ENCODE results near the gene UBTD1.
"Not testable (repeated sequence)": the region's sequence is repeated elsewhere in the genome, so short reads cannot be mapped to it uniquely, and the experiment has no call there.

UBTD1 gene

DNA sequence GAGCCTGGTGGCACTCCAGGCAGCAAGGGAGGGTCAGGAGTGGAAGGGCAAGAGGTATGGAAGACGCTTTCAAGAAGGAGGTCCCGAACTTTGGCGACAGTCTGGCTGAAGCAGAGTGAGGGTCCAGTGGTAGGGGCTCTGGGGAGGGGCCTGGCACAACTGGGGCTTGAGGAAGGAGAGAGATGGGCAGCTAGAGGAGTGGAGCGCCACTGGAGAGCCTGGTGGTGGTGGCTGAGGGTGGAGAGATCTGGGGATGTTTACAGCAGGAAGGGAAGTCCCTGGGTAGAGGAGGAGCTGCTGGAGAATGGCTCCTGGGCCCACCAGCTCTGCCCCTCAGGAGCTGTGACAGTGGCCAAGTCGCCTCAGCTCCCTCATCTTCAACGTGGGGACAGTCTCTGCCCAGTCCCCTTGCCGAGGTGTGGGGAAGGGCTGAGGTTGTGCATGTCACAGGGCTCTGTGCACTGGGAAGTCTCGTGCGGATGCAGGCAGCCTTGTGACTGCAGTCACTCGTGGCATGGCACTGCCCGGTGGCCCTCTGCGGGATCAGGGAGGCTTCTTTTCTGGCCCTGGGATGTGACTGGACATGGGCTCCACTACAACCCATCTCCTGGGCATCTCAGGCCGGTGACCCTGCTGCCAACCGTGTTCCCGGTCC, 18.5 kb downstream of the UBTD1 start:
- no peak for DNase-seq

DNA sequence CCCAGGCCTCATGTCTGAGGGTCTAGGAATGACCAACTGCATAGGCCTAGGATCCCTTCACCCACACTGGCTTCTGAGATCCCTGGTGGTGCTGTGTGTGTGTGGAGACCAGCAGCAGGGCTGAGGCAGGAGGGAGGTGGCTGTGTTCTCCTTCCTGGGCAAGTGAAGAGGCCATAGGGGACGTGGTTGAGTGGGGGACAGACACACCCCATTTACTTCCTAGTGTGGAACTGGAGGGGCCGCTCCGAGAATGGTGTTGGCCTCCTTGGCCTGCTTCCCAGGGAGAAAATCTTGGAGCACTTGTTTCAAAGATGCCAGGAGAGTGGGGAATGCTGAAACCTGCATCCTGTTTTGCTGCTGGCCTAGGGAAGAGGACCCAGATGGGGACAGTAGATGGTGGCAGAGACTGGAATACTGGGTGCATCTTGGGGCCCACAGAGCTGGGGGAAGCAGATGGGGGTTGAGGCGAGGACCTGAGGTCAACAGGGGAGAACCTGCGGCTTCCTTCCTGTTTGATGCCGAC, 19.1 kb downstream of the UBTD1 start:
- no peak for DNase-seq

DNA sequence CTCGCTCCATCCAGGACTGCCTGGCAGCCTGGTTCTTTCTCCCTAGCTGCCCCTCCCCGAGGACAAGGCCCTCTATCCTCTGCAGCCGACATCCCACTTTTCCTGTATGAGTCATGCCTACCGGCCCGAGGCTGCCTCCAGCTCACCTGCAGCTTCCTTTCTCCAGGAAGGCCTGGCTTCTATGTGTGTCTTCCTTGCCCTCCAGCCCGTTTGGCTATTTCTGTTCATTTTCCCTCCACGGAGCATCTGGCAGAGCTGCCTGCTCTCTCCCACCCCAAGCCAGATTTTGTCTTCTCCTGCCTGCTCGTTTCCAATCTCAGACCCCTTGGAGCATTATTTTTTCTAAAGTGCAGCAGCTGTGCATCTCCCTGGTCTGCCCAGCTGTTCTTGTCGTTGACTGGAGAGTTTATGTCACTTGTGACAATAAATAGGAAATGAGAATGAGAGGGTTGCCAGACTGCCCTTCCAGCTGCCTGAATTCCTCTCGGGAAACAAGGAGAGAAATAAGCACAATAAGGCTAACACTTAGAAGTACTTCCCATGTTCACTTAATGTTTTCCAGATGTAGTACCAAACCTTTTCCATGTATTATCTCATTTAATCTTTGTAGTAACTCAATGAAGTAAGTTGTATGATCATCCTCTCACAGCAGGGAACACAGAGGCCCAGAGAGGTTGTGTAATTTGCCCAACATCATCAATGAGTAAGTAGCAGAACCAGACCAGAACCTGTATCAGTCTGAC, 19.7 kb downstream of the UBTD1 start:
- DNase-seq = no peak

DNA sequence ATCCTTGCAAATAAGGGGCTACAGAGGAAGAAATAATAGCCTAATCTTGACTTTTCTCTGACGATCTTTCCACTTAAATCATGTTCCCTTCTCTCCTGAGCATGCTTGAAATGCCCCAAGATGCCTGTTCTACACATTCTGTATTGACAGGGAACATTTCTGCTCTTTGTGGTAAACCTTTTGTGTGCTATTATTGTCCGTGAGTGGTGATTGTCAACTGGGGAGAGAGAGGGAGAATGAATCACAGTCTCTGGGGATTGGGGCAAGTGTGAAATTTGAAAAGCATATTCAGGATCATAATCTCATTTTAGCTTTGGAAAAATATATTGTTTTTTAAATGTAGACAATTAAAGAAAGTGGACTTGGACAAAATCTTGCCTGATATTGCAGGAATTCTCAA, 20.6 kb downstream of the UBTD1 start:
- DNase-seq = no peak

DNA sequence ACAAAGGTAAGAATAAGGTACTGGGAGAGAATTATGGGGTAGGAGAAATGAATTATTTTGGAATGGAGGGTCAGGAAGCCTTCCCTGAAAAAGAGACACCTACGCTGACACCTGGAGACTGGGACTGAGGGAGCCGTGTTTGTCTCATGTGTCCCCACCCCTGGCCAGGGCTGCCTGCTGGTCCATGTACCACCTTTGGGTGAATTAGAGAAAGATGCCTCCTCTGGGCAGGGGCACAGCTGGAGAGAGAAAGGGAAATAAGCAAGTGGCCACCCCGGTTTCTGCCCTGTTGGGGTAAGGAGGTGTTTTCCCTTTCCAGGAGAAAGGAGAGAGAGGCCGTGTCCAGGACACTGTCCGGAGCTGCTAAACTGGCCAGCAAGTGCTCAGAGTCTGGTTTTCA, 21.8 kb downstream of the UBTD1 start:
- DNase-seq = no peak

DNA sequence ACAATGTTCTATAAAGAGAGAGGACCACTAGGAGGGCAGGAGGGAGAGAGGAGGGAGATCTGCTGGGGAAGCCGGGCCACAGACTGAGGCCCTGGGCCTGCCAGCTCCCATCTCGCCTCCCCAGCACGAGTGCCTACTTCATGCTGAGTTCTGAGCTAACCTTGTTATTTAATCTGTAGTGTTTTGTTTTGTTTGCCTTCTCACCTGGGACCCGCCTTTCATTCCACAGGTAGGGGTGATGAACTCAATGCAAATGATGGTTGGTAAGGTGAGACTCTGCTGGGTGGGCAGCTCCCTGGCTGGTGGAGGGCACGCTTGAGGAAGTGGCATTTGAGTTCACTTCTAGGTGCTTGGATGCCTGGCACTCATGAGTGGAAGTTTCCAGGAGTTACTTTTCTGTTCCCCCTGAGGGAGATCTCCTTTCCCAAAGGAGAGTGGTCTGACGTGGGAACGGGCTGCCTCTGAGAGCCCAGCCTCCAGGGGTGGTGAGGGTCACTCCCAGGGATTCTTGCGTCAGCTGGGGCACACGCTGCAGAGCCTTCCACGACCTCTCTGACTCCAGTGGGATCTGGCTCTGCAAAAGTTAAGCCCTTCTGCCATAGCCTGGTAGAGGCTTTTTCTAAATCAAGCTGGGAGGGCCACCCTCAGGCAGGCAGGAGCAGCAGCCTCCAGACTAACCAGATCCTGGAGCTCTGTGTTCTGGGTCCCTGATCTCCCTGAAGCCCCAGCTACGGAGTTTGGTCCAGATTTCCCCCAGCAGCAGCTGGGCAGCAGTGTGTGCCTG, 22.4 kb downstream of the UBTD1 start:
- DNase-seq = no peak

DNA sequence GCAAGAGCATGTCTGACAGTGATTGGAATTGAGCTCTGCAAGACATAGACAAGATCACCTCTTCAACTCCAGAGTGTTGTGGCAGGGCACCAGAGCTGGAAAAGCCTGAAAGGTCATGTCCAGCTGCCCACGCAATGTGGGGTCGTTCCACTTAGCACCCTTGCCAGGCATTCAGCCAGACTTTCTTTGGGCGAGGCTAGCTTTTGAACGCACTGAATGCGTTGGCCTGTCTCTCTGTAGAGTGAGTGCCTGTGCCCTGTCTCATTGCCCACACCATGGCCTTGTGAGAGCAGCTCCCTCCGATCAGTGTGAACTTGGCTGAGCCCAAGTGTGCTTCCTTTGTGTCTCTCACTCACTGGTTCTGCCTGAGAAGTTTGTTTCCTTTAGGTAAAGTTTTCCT, 23.3 kb downstream of the UBTD1 start:
- DNase-seq = no peak

DNA sequence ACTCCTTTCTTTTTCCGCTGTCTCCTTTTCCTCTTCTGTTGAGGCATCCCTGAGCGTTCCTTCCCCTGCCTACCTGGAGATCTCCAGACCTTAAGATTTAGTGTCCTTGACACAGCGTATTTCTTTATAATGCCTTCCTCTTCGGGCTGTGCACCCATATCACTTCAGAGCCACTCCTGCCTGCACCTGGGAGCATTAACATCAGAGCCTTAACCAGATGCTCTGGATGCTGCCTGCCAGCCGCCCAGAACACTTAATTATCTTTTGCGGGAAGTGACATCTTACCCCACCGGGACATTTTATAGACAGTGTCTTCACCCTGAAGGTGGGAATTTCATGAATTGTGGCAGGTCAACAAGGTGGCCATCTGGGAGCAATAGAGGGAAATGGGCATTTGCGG, 24.2 kb downstream of the UBTD1 start:
- DNase-seq = no peak

DNA sequence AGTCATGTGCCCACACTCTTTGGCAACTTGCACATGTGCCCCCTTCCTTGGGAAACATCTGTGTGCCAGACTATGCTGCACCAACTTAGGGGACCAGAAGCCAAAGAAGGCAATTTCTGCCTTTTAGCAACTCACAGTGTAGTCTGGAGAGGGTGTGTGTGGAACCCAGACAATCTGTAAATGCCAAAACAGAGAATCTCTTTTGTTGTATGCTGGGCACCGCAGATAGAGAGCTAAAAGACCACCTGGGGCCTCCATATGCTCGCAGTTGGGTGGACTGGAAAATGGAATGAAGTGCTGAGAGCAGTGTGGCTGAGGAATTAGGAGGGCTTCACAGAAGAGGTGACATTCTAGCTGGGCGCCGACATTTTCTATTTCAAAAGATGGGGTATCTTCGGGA, 26.4 kb downstream of the UBTD1 start:
- DNase-seq = no peak

DNA sequence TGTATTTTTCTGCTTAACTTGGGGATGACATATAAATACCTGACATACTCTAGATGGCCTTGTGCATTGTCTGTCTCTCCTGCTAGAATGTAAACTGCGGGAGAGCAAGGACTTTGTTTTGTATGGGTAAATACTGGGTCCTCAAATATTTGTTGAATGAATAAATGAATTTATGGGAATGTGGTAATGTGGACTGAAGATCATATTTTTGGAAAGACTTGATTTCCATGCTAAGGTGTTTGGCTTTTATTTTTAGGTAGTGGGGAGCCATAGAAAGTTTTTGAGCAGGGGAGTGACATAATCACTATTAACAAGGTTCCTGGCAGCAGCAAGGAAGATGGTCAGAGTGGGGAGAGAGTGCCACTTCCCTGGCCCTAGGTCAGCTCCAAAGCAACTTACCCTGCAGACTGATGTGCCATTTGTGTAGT, 27.0 kb downstream of the UBTD1 start:
- DNase-seq = no peak

DNA sequence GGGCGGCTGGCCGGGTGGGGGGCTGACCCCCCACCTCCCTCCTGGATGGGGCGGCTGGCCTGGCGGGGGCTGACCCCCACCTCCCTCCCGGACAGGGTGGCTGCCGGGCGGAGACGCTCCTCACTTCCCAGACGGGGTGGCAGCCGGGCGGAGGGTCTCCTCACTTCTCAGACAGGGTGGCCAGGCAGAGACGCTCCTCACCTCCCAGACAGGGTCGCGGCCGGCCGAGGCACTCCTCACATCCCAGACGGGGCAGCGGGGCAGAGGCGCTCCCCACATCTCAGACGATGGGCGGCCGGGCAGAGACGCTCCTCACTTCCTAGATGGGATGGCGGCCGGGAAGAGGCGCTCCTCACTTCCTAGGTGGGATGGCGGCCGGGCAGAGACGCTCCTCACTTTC, 30.2 kb downstream of the UBTD1 start:
- not testable (repeated sequence) for DNase-seq

DNA sequence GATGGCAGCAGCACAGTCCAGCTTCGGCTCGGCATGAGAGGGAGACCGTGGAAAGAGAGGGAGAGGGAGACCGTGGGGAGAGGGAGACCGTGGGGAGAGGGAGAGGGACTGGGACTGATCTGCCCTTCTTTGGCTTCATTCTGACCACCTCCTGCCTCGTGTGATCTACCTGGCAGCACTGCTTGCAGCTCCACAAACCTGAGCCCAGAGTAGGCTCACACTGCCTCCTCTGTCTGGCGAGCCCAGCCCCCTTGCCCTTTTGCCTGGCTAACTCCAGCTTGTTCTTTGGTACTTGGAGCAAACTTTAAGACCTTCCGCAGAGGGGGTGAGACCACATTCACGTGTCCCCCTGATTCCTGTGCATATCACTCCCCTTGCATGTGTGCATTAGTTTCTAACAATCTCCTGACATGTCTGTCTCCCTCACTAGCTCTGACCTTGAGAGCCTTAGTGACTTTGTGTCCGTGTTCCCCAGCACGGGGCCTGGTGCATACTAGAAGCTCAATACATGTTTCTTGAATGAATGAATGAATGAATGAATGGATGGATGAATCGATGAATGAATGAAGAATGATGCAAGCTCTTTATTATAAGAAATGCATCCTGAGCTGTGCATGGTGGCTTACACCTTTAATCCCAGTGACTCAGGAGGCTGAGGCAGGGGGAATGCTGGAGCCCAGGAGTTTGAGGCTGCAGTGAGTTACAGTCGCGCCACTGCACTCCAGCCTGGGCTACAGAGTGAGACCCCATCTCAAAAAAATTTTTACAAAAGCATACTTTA, 31.2 kb downstream of the UBTD1 start:
- DNase-seq = no peak

DNA sequence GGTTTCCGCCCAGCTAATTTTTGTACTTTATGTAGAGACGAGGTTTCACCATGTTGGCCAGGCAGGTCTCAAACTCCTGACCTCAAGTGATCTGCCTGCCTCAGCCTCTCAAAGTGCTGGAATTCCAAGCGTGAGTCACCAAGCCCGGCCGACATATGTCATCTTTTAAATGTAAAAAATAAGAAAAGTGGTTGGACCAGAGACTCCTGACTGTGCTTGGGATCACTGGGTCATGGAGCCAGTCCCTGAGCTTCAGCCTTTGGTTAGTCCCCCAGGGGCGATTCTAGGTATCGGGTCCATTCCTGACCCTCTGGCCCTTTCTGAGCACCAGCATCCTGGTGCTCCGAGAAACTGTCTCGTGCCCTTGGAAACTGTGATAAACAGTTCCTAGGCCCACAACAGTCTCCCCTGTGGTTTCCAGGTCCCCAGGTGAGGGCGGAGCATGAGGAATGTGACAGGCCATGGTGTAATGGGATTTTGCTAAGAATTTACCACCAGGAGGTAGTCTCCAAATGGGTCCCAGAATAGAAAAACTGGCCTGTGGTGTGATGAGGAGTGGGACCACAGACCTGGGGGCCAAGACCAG, 32.8 kb downstream of the UBTD1 start:
- DNase-seq = no peak

DNA sequence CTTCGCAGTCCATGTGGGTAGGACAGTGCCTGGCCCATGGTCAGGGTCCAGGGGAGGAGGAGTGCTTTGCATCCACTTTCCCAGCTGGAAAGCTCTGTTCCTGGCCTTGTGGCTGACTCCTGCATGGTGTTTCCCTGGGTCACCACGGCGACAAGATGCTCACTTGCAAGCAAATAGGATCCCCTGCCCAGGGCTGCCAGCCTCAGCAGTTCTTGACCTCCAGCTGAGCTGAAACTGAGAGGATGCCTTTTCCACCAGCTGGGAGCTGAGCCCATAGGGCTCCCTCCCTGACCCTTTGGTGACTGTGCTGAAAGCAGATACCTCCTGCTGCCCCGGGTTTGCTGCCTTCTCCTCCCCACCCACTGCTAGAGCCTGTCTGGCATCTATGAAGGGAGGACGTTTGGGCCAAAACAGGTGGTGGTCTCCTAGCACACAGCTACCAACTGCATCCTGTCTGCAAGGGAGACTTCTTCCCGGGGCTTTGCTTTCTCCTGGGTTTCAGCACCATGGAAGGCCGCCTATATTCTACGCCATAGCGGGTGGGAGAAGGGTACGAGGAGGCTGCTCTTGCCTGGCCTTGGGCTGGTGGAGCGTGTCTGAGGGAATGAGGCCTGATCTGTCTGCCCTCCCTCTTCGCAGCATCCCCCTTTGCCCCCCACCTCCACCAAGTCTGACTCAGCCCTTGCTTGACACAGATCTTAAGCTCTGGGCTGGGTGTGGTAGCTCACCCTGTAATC, 34.4 kb downstream of the UBTD1 start:
- DNase-seq = no peak

DNA sequence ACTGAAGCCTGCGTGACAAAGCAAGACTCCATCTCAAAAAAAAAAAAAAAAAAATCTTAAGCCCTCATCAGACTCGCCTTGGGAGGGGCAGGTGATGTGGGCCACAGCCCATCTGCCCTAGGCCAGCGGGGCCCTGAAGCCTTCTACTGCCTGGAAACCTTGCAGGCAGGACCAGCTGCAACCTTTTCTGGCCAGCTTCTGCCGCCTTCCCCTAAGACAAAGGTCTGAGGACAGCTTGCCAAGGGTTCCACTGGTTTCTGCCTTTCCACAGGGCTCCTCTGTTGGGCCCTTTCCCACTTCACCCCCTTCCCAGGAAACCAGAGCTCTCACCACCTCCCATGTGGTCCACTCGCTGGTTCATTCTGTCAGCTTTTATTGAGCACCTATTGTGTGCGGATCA, 35.2 kb downstream of the UBTD1 start:
- no peak for DNase-seq

DNA sequence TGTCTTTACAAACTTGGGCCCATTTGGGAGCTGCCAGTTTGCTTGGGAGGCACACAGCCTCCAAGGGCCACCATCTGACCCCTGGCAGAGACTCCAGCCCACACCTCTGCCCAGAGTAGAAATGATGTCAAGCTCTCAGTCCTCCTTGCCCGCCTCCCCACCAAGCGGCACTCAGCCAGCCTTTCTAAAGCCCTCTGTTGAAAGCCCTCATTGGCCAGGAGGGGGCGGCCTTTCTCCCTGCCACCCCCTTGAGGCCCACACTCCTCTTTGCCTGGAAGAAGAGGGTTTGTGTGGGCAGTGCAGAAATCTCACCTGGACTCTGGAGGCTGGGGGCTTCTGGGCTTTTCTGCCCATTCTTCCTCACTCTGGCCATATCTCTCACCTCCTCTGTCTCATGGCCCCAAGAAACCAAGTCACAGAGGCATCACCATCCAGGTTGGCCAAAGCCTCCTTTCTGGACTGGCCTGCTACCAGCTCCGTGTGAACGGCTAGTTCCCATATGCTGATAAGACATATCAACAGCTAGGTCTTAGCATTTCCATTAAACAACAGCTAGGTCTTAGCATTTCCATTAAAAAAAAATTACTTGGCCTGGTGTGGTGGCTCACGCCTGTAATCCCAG, 36.1 kb downstream of the UBTD1 start:
- no peak for DNase-seq

DNA sequence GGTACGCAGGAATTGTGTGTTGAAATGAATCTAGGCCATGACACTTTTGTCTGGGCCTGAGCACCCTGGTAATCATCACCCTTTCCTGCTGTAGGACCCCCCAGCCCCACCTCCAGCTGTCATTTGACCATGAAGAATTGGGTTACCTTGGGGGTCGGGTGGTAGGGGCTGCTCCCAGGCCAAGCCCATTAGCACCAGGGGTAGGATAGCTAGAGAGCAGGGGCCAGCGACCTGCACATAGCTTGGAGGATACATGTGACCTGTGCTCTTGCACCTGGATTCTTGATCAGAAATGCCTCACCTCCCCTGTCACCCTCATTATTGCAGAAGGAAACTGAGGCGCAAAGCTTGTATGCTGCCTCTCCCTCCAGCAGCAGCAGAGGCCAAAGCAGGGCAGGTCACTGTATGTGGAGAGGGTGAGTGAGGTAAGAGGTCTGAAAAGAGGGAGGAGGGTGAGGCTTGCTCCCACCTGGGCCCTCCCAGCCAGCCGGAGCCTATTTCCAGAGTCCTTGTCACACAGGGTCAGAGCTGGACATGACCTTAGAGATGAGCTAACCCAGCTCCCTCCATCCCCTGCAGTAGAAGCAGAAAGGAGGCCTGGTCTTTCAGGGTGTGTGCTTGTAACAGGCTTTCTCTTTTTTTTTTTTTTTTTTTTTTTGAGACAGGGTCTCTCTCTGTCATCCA, 38.6 kb downstream of the UBTD1 start:
- no peak for DNase-seq

DNA sequence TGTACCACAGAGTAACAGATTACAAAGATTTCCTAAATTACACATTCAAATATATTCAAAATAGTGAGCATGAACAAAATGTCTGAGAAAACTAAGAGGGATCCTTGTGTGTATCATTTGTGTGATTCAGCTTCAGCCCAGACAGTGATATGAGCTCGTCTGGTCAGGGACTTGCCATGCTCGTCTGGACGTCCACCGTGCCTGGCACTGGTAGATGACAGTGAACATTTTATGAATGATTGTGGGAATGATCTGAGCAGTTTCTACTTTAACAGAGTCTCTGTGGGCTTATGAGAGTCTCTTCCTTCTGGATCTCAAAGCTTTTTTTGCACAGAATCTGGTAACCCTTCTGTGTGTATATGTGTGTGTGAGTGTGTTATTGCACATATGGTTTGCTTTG, 39.7 kb downstream of the UBTD1 start:
- DNase-seq = no peak

DNA sequence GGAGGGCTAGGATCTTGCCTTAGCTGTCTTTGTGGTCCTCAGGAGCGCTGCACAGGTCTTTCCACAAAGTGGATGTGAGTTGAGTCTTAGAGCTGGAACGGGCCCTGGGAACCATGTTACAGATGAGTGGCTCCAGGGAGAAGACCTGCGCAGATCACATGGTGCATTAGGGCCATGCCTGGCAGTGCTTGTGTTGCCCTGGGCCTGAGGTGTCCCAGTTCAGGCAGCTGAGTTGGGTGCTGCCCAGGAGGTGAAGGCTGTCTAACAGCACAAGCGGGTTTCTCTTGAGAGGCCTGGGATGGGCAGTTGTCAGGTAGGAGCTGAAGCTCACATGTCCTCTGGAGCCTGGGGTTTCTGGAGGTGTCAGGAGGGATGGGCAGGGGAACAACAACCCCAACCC, 40.1 kb downstream of the UBTD1 start:
- no peak for DNase-seq

DNA sequence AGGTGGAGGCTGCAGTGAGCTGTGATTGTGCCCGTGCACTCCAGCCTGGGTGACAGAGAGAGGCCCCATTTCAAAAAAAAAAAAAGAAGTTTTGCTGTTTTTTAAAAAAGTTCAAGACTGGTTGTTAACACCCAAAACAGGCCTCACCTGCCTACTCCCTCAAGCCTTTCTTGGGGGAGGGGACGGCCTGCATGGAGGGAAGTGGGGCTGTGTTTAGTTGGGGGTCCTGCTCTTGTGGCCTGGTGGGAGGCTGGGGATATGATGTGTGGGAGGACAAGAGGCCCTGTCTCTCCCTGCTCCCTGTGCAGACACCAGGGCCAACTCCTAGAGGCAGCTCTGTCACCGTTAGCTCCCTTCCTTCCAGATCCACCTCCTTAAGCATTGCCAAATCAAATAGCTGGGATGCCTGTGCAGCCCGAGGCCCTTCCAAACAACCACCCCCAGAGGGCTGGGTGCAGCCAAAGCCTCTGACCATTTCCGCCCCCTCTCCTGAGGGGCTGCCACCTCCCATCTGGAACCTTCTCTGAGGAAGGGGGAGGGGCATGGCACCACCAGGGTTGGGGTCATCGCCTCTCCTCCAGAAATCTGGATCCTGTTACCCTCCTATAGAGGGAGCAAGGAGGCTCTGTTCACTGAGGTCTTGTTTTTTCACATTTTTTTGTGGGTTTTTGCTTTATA, 40.9 kb downstream of the UBTD1 start:
- no peak for DNase-seq

All from NCI-H1092 treated with DMSO at 0.1 percent for 48 hours (cell line).